ENCODE results near the gene COL13A1.

The COL13A1 gene

GRCh38 chr10:69844698-69845097 is 43.0 kb downstream of the COL13A1 start:
- Histone ChIP-seq H3K27me3 (ENCODE audit: insufficient read depth, insufficient read length) (no peaks in the 10 kb centered on the region), H3K36me3 (ENCODE audit: insufficient read depth, insufficient read length, low read length) (no peaks in the 10 kb centered on the region), H3K4me1 (ENCODE audit: insufficient read depth, insufficient read length) (peaks cover 21% of the 10 kb centered on the region), H3K9me3 (ENCODE audit: insufficient read depth, low read length) (no peaks in the 10 kb centered on the region), H3K9ac (ENCODE audit: insufficient read length, low read depth) (no peak overlapping the region), H3K4me3 (ENCODE audit: insufficient read length, low read depth) (no peak overlapping the region)
- TF ChIP-seq ZNF274 (IDR thresholded peaks at IDR 0.05; ENCODE audit: low read depth, low read length) (no peak), YY1 (IDR thresholded peaks at IDR 0.05; ENCODE audit: insufficient read depth, insufficient read length) (no peak), SUZ12 (IDR thresholded peaks at IDR 0.05; ENCODE audit: extremely low read depth, insufficient read depth, insufficient read length) (no peak)
- no peak for DNase-seq (ENCODE audit: low read depth, low spot score)

GRCh38 chr10:69845574-69846292 is 44.0 kb downstream of the COL13A1 start:
- Histone ChIP-seq H3K9ac (ENCODE audit: insufficient read length, low read depth) (no peak overlapping the region), H3K36me3 (ENCODE audit: insufficient read depth, insufficient read length, low read length) (no peaks in the 10 kb centered on the region), H3K4me1 (ENCODE audit: insufficient read depth, insufficient read length) (peaks cover 14% of the 10 kb centered on the region), H3K27me3 (ENCODE audit: insufficient read depth, insufficient read length) (no peaks in the 10 kb centered on the region), H3K9me3 (ENCODE audit: insufficient read depth, low read length) (no peaks in the 10 kb centered on the region), H3K4me3 (ENCODE audit: insufficient read length, low read depth) (no peak overlapping the region)
- DNase-seq (ENCODE audit: low read depth, low spot score) = no peak
- TF ChIP-seq SUZ12 (IDR thresholded peaks at IDR 0.05; ENCODE audit: extremely low read depth, insufficient read depth, insufficient read length) (no peak), YY1 (IDR thresholded peaks at IDR 0.05; ENCODE audit: insufficient read depth, insufficient read length) (no peak), ZNF274 (IDR thresholded peaks at IDR 0.05; ENCODE audit: low read depth, low read length) (no peak)

- no peak for DNase-seq (ENCODE audit: low read depth, low spot score)
- H3K36me3 ChIP-seq (ENCODE audit: insufficient read depth, insufficient read length, low read length) = no peaks in the 10 kb centered on the region
- TF ChIP-seq YY1 (IDR thresholded peaks at IDR 0.05; ENCODE audit: insufficient read depth, insufficient read length) (no peak), ZNF274 (IDR thresholded peaks at IDR 0.05; ENCODE audit: low read depth, low read length) (no peak), SUZ12 (IDR thresholded peaks at IDR 0.05; ENCODE audit: extremely low read depth, insufficient read depth, insufficient read length) (no peak)
- H3K9me3 ChIP-seq (ENCODE audit: insufficient read depth, low read length) = no peaks in the 10 kb centered on the region
- no peak overlapping the region for H3K4me3 ChIP-seq (ENCODE audit: insufficient read length, low read depth)
- H3K27me3 ChIP-seq (ENCODE audit: insufficient read depth, insufficient read length) = no peaks in the 10 kb centered on the region
- peaks cover 15% of the 10 kb centered on the region for H3K4me1 ChIP-seq (ENCODE audit: insufficient read depth, insufficient read length)
- H3K9ac ChIP-seq (ENCODE audit: insufficient read length, low read depth) = no peak overlapping the region
Measured at GRCh38 chr10:69846293-69846921, 44.7 kb downstream of the COL13A1 start.

DNA sequence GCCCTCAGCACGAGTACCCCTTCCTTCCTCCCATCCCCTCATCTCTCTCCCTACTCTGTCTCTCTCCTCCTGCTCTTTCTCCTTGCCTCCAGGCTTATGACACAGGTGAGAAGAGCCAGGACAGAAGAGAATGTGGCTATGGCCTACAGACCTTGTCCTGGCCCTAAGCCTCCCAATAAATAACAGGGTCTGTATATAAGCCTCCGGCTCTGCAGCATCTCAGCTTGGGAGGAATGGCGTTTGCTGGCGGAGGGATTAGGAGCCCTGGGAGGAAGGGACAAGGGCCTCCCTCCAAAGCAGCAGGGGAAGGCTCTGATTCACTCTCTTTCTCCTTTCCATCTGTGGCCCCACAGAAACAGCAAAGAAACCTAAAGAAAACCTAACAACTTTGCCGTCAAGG is 45.8 kb downstream of the COL13A1 start:
- H3K4me1 ChIP-seq (ENCODE audit: insufficient read depth, insufficient read length) = peaks cover 17% of the 10 kb centered on the region
- no peaks in the 10 kb centered on the region for H3K36me3 ChIP-seq (ENCODE audit: insufficient read depth, insufficient read length, low read length)
- no peak for DNase-seq (ENCODE audit: low read depth, low spot score)
- no peak overlapping the region for H3K4me3 ChIP-seq (ENCODE audit: insufficient read length, low read depth)
- no peak for TF ChIP-seq YY1 (IDR thresholded peaks at IDR 0.05; ENCODE audit: insufficient read depth, insufficient read length)
- TF ChIP-seq ZNF274 (IDR thresholded peaks at IDR 0.05; ENCODE audit: low read depth, low read length) = no peak
- no peak for TF ChIP-seq SUZ12 (IDR thresholded peaks at IDR 0.05; ENCODE audit: extremely low read depth, insufficient read depth, insufficient read length)
- H3K9me3 ChIP-seq (ENCODE audit: insufficient read depth, low read length) = no peaks in the 10 kb centered on the region
- H3K9ac ChIP-seq (ENCODE audit: insufficient read length, low read depth) = no peak overlapping the region
- no peaks in the 10 kb centered on the region for H3K27me3 ChIP-seq (ENCODE audit: insufficient read depth, insufficient read length)

GRCh38 chr10:69847883-69848282 is 46.2 kb downstream of the COL13A1 start:
- DNase-seq (ENCODE audit: low read depth, low spot score) = no peak
- TF ChIP-seq ZNF274 (IDR thresholded peaks at IDR 0.05; ENCODE audit: low read depth, low read length) (no peak), YY1 (IDR thresholded peaks at IDR 0.05; ENCODE audit: insufficient read depth, insufficient read length) (no peak), SUZ12 (IDR thresholded peaks at IDR 0.05; ENCODE audit: extremely low read depth, insufficient read depth, insufficient read length) (no peak)
- Histone ChIP-seq H3K4me1 (ENCODE audit: insufficient read depth, insufficient read length) (peaks cover 14% of the 10 kb centered on the region), H3K27me3 (ENCODE audit: insufficient read depth, insufficient read length) (no peaks in the 10 kb centered on the region), H3K9me3 (ENCODE audit: insufficient read depth, low read length) (no peaks in the 10 kb centered on the region), H3K9ac (ENCODE audit: insufficient read length, low read depth) (no peak overlapping the region), H3K36me3 (ENCODE audit: insufficient read depth, insufficient read length, low read length) (no peaks in the 10 kb centered on the region), H3K4me3 (ENCODE audit: insufficient read length, low read depth) (no peak overlapping the region)

DNA sequence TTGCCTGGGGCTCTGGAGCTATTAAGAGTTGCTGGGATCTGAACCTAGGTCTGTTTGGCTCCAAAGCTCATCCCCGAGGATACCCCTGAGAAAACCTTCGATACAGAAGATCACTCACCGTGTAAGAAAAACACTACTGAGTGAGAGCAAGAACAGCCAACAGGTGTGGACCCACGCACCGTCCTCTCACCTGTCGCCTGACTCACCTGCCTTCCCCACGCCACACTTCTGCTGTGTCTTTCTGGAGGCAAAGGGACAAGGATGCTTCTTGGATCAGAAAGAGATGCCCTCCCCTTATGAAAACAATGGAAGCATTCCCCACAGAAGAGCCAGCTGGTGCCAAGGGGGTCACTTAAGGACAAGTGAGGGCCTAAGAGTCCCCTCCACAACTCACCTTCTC is 46.7 kb downstream of the COL13A1 start:
- Histone ChIP-seq H3K4me3 (ENCODE audit: insufficient read length, low read depth) (no peak overlapping the region), H3K27me3 (ENCODE audit: insufficient read depth, insufficient read length) (no peaks in the 10 kb centered on the region), H3K9ac (ENCODE audit: insufficient read length, low read depth) (no peak overlapping the region), H3K4me1 (ENCODE audit: insufficient read depth, insufficient read length) (peaks cover 12% of the 10 kb centered on the region), H3K9me3 (ENCODE audit: insufficient read depth, low read length) (no peaks in the 10 kb centered on the region), H3K36me3 (ENCODE audit: insufficient read depth, insufficient read length, low read length) (no peaks in the 10 kb centered on the region)
- no peak for DNase-seq (ENCODE audit: low read depth, low spot score)
- no peak for TF ChIP-seq SUZ12 (IDR thresholded peaks at IDR 0.05; ENCODE audit: extremely low read depth, insufficient read depth, insufficient read length)
- TF ChIP-seq ZNF274 (IDR thresholded peaks at IDR 0.05; ENCODE audit: low read depth, low read length) = no peak
- TF ChIP-seq YY1 (IDR thresholded peaks at IDR 0.05; ENCODE audit: insufficient read depth, insufficient read length) = no peak

GRCh38 chr10:69849825-69850224 is 48.1 kb downstream of the COL13A1 start:
- no peak for DNase-seq (ENCODE audit: low read depth, low spot score)
- H3K9ac ChIP-seq (ENCODE audit: insufficient read length, low read depth) = no peak overlapping the region
- peaks cover 14% of the 10 kb centered on the region for H3K4me1 ChIP-seq (ENCODE audit: insufficient read depth, insufficient read length)
- no peaks in the 10 kb centered on the region for H3K36me3 ChIP-seq (ENCODE audit: insufficient read depth, insufficient read length, low read length)
- TF ChIP-seq SUZ12 (IDR thresholded peaks at IDR 0.05; ENCODE audit: extremely low read depth, insufficient read depth, insufficient read length) (no peak), YY1 (IDR thresholded peaks at IDR 0.05; ENCODE audit: insufficient read depth, insufficient read length) (no peak), ZNF274 (IDR thresholded peaks at IDR 0.05; ENCODE audit: low read depth, low read length) (no peak)
- no peak overlapping the region for H3K4me3 ChIP-seq (ENCODE audit: insufficient read length, low read depth)
- no peaks in the 10 kb centered on the region for H3K9me3 ChIP-seq (ENCODE audit: insufficient read depth, low read length)
- no peaks in the 10 kb centered on the region for H3K27me3 ChIP-seq (ENCODE audit: insufficient read depth, insufficient read length)

Measured in NT2/D1 (cell line).